ENCODE results near the gene RADIL. TPM values are rescaled to one million over a fixed set of nuclear protein-coding genes. Genes with fewer than 3 reads are reported as not detected.

RADIL gene
- total RNA-seq, 4 donors from 2014 or later = 1.0 to 10.1 (median 6.6) TPM

DNA sequence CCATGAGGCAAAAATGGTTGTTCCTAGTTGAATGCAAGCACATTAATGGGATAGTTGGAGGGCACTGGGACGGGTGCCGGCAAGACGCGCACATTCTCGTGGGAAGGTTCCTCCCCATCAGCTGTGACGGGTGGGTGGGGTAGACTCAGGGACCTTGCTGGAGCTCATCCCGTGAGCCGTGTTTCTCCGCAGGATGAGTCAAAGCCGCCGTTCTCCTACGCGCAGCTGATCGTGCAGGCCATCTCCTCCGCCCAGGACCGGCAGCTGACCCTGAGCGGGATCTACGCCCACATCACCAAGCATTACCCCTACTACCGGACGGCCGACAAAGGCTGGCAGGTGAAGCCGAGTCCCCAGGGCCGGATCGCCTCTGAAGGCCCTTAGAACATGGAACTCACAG lies 128.5 kb downstream of the RADIL start:
- TF ChIP-seq, protein P1, sequence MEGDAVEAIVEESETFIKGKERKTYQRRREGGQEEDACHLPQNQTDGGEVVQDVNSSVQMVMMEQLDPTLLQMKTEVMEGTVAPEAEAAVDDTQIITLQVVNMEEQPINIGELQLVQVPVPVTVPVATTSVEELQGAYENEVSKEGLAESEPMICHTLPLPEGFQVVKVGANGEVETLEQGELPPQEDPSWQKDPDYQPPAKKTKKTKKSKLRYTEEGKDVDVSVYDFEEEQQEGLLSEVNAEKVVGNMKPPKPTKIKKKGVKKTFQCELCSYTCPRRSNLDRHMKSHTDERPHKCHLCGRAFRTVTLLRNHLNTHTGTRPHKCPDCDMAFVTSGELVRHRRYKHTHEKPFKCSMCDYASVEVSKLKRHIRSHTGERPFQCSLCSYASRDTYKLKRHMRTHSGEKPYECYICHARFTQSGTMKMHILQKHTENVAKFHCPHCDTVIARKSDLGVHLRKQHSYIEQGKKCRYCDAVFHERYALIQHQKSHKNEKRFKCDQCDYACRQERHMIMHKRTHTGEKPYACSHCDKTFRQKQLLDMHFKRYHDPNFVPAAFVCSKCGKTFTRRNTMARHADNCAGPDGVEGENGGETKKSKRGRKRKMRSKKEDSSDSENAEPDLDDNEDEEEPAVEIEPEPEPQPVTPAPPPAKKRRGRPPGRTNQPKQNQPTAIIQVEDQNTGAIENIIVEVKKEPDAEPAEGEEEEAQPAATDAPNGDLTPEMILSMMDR (IDR thresholded peaks at IDR 0.05) = no peak
- no peak for TF ChIP-seq POLR2A (IDR thresholded peaks at IDR 0.05)
- no peak for DNase-seq
- Histone ChIP-seq H3K27me3 (no peaks in the 10 kb centered on the region), H3K36me3 (no peaks in the 10 kb centered on the region), H3K27ac (no peak overlapping the region), H3K4me1 (peaks cover 0 to 5% of the 10 kb centered on the region in 2 donors), H3K4me3 (no peak overlapping the region), H3K9me3 (no peaks in the 10 kb centered on the region)
- intact Hi-C loops (cut with DNase I; ENCODE audit: low total_unique reads) = no loop called here

DNA sequence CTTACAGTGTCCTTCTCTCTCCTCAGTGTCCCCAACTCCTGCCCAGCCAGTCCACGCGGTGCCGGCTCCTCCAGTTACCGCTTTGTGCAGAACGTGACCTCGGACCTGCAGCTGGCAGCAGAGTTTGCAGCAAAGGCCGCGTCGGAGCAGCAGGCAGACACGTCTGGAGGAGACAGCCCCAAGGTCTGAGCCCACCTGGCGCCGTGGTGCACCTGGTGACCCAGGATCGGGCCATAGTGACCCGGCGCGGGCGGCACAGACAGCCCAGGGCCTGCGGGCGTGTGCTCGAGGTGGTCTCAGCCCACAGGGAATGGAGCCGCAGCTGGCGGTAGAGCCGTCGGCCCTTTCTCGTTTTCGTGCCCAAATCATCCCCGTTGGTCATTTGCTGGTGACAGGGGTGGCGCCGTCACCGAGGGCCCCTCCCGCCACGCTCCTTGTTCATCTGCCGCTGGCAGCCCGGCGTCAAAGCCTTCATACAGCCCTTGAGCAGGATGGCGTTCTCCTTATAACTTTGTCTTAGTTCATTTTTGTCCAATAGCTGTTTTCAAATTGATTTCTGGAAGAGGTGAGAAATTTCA lies 129.0 kb downstream of the RADIL start:
- H3K9me3 ChIP-seq = no peaks in the 10 kb centered on the region
- intact Hi-C loops (cut with DNase I; ENCODE audit: low total_unique reads) = no loop called here
- no peaks in the 10 kb centered on the region for H3K36me3 ChIP-seq
- peaks cover 0 to 5% of the 10 kb centered on the region in 2 donors for H3K4me1 ChIP-seq
- no peak for DNase-seq
- no peaks in the 10 kb centered on the region for H3K27me3 ChIP-seq
- TF ChIP-seq, protein P1 (IDR thresholded peaks at IDR 0.05) = no peak
- TF ChIP-seq POLR2A (IDR thresholded peaks at IDR 0.05) = no peak
- H3K27ac ChIP-seq = no peak overlapping the region
- no peak overlapping the region for H3K4me3 ChIP-seq

DNA sequence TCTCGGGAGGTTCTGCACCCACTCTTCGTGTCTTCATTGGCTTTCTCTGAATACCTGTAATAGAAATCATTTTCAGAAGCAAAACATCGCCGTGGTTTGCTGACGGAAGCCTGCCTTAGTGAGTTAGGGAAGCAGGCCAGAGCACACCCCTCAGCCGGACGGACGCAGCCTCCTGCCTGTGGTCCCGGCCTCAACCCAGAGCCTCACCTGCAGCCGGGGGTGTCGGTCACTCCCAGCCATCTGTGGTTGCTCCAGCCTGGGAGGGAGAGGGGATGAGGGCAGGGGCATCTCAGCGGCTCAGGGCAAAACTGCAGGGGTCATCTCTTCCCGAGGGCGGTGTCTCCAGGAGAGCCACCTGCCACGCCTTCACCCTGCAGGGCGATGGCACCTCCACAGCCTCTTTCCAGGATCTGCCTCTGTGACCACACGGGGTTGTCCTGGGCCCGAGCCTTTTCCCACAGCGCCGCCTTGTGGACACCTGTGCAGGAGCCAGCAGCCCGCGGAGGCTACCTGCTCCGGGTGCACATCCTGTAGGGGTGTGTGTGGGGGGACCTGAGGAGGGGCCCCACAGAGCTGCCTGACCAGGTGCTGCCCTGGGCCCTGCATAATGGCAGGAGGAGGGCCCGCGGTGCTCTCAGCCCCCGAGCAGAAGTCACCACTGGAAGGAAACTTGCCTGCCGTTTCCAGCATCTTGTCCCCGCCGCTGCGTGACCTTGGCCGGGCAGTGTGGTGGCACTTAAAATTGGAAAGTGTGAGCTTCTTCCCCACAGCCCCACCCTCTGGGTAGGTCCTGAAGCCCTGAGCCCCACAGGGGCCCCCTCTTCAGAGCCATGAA lies 129.7 kb downstream of the RADIL start:
- peak overlapping the region; percentile 27 to 44 for H3K27ac ChIP-seq
- H3K4me3 ChIP-seq = no peak overlapping the region
- H3K4me1 ChIP-seq = peaks cover under 1 to 5% of the 10 kb centered on the region in 2 donors
- DNase-seq = peak; percentile 80
- TF ChIP-seq, protein P1 (IDR thresholded peaks at IDR 0.05) = peak; percentile 87 to 94 (median 90)
- TF ChIP-seq POLR2A (IDR thresholded peaks at IDR 0.05) = no peak
- no peaks in the 10 kb centered on the region for H3K9me3 ChIP-seq
- H3K36me3 ChIP-seq = no peaks in the 10 kb centered on the region
- no peaks in the 10 kb centered on the region for H3K27me3 ChIP-seq
- intact Hi-C loops (cut with DNase I; ENCODE audit: low total_unique reads) = no loop called here

DNA sequence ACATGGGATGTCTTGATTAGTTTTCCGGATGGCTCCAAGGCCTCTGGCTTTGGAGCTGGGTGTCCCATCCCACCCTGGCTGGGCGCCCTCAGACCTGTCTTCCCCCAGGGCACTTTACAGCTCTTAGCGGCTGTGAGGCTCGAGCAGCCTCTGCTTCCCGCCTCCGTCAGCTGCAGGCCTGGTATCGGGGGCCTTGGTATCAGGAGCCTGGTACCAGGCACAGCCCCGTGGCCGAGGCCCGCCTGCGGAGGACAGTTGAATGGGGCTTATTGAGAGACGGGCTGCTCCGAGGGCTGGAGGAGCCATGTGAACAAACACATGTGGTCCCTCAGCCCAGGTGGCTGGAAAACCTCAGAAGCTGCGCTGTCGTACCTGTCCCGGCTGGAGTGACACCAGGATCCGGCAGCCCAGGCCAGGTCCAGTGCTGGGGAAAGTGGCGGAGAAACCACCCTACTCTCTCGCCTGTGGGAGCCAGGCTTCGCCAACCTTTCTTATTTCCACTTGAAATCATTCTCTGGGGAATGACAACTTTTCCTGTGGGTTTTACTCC lies 132.0 kb downstream of the RADIL start:
- intact Hi-C loops (cut with DNase I; ENCODE audit: low total_unique reads) = no loop called here
- H3K36me3 ChIP-seq = no peaks in the 10 kb centered on the region
- no peaks in the 10 kb centered on the region for H3K27me3 ChIP-seq
- no peak for TF ChIP-seq POLR2A (IDR thresholded peaks at IDR 0.05)
- no peaks in the 10 kb centered on the region for H3K9me3 ChIP-seq
- H3K4me1 ChIP-seq = peaks cover 5 to 17% of the 10 kb centered on the region in 2 donors
- DNase-seq = no peak
- H3K4me3 ChIP-seq = no peak overlapping the region
- H3K27ac ChIP-seq = no peak overlapping the region

DNA sequence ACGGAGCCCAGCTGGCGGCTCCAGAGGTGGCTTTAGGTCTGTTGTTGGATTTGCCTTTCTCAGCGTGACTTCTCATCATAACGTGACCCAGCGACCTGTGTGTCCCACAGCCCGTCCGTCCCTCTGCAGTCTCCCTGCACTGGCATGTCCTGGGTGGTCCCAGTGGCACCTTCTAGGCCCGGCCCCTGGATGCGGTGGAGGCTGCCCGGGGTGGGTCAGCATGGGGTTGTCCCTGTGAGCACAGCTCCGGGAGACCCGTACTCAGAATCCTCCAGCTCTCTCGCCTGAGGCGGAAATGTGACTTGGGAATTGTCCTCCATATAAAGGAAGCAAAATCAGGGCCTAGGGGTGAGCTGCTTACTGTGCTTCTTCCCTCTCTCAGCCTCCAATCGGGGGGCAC lies 133.7 kb downstream of the RADIL start:
- intact Hi-C loops (cut with DNase I; ENCODE audit: low total_unique reads) = no loop called here
- Histone ChIP-seq H3K9me3 (no peaks in the 10 kb centered on the region), H3K36me3 (no peaks in the 10 kb centered on the region), H3K27me3 (no peaks in the 10 kb centered on the region), H3K4me3 (no peak overlapping the region), H3K27ac (peak overlapping the region; percentile 91 to 98), H3K4me1 (peaks cover 5 to 17% of the 10 kb centered on the region in 2 donors)
- DNase-seq = no peak
- TF ChIP-seq, protein P1 (IDR thresholded peaks at IDR 0.05) = no peak
- TF ChIP-seq POLR2A (IDR thresholded peaks at IDR 0.05) = no peak

Data from uterus (tissue), 4 donors.